Measurements from ENCODE around the gene NCEH1. TPM values are rescaled to one million over a fixed set of nuclear protein-coding genes. Genes with fewer than 3 reads are reported as not detected.

NCEH1 gene
- total RNA-seq, 4 donors from 2014 or later, result 4.5 to 9.3 (median 6.1) TPM

- Histone ChIP-seq H3K4me1 (peaks cover 0 to 17% (median 0%) of the 10 kb centered on the region in 3 donors), H3K27ac (no peak overlapping the region), H3K4me3 (no peak overlapping the region), H3K9me3 (no peaks in the 10 kb centered on the region), H3K36me3 (no peaks in the 10 kb centered on the region), H3K27me3 (no peaks in the 10 kb centered on the region)
- TF ChIP-seq POLR2A (IDR thresholded peaks at IDR 0.05), result no peak
- no peak for TF ChIP-seq EP300 (IDR thresholded peaks at IDR 0.05)
- TF ChIP-seq CTCF (IDR thresholded peaks at IDR 0.05), result no peak
- no peak for TF ChIP-seq POLR2AphosphoS5 (IDR thresholded peaks at IDR 0.05)
- 20 to 50% methylated on average over 1 of the region's 1 CpG for WGBS, 2 donors (ENCODE audit: low coverage in 1 of 2)
- ATAC-seq, result no peak
Observed at GRCh38 chr3:172616031-172616461, 94.8 kb downstream of the NCEH1 start.

GRCh38 chr3:172615296-172615695 is 95.6 kb downstream of the NCEH1 start:
- TF ChIP-seq EP300 (IDR thresholded peaks at IDR 0.05), result no peak
- no peak for TF ChIP-seq CTCF (IDR thresholded peaks at IDR 0.05)
- no peak for TF ChIP-seq POLR2A (IDR thresholded peaks at IDR 0.05)
- no peak for TF ChIP-seq POLR2AphosphoS5 (IDR thresholded peaks at IDR 0.05)
- Histone ChIP-seq H3K27me3 (no peaks in the 10 kb centered on the region), H3K27ac (no peak overlapping the region), H3K4me1 (peaks cover 0 to 17% (median 0%) of the 10 kb centered on the region in 3 donors), H3K36me3 (no peaks in the 10 kb centered on the region), H3K4me3 (no peak overlapping the region), H3K9me3 (no peaks in the 10 kb centered on the region)
- ATAC-seq, result no peak
- WGBS, 2 donors (ENCODE audit: low coverage in 1 of 2), result 37 to 74% methylated on average over 2 to 5 of the region's 5 CpGs

- Histone ChIP-seq H3K4me3 (no peak overlapping the region), H3K9me3 (no peaks in the 10 kb centered on the region), H3K27ac (no peak overlapping the region), H3K4me1 (peaks cover 0 to 17% (median 0%) of the 10 kb centered on the region in 3 donors), H3K36me3 (no peaks in the 10 kb centered on the region), H3K27me3 (no peaks in the 10 kb centered on the region)
- ATAC-seq, result no peak
- TF ChIP-seq POLR2A (IDR thresholded peaks at IDR 0.05) (no peak), POLR2AphosphoS5 (IDR thresholded peaks at IDR 0.05) (no peak), EP300 (IDR thresholded peaks at IDR 0.05) (no peak), CTCF (IDR thresholded peaks at IDR 0.05) (no peak)
- WGBS, 2 donors (ENCODE audit: low coverage in 1 of 2), result 100% methylated on average over 1 of the region's 7 CpGs; no CpG with 5 or more reads in 1 of the 2 donors
Observed at GRCh38 chr3:172614340-172615274, 96.3 kb downstream of the NCEH1 start.

- 86% methylated on average over 1 of the region's 2 CpGs; no CpG with 5 or more reads in 1 of the 2 donors for WGBS, 2 donors (ENCODE audit: low coverage in 1 of 2)
- no peak for TF ChIP-seq POLR2A (IDR thresholded peaks at IDR 0.05)
- no peak for TF ChIP-seq POLR2AphosphoS5 (IDR thresholded peaks at IDR 0.05)
- no peak for TF ChIP-seq CTCF (IDR thresholded peaks at IDR 0.05)
- no peak for TF ChIP-seq EP300 (IDR thresholded peaks at IDR 0.05)
- Histone ChIP-seq H3K27ac (no peak overlapping the region), H3K4me3 (no peak overlapping the region), H3K9me3 (no peaks in the 10 kb centered on the region), H3K36me3 (no peaks in the 10 kb centered on the region), H3K27me3 (no peaks in the 10 kb centered on the region), H3K4me1 (peaks cover 0 to 17% (median 0%) of the 10 kb centered on the region in 3 donors)
- ATAC-seq, result no peak
Observed at GRCh38 chr3:172613845-172614244, 97.0 kb downstream of the NCEH1 start.
